Ovary (tissue), 9 donors: ENCODE data around the gene TAS2R41. TPM values are rescaled to one million over a fixed set of nuclear protein-coding genes. Genes with fewer than 3 reads are reported as not detected.

Source experiments
- DNase-seq, 5 donors: peaks; one replicate each; pipeline ENCODE4 v3.0.0-alpha.2; 2019 to 2020
- H3K27ac ChIP-seq, 2 donors: fragments of 200-600 bp; one replicate each; pipeline versions ENCODE4 v1.5.1 to v1.8.0; 2019 to 2022
- H3K27me3 ChIP-seq: fragments of 200-600 bp; one replicate; pipeline ENCODE4 v1.8.0; 2022
- H3K36me3 ChIP-seq: fragments of 200-600 bp; sonication (generic); one replicate; pipeline ENCODE4 v1.5.1; 2019
- H3K4me1 ChIP-seq: one replicate; pipeline ENCODE4 v1.8.1; 2013; ENCODE audit warnings: mild to moderate bottlenecking, moderate library complexity; ENCODE audit not compliant: insufficient read depth
- H3K4me3 ChIP-seq: fragments of 200-600 bp; sonication (generic); one replicate; pipeline ENCODE4 v1.5.1; 2017
- H3K9me3 ChIP-seq, 2 donors: fragments of 200-600 bp in 1 of 2; sonication (generic) in 1 of 2; one replicate each; pipeline versions ENCODE4 v1.5.1 to v1.8.1; 2013 to 2019; ENCODE audit warnings: mild to moderate bottlenecking in 1 of 2, moderate library complexity in 1 of 2
- EP300 ChIP-seq: sonication (generic); formaldehyde crosslinking; IDR thresholded peaks from one replicate; pipeline ENCODE4 v1.6.1; 2017; ENCODE audit warnings: antibody characterized with exemption
- POLR2A ChIP-seq: fragments of 450-650 bp; IDR thresholded peaks from one replicate; pipeline ENCODE4 v1.6.1; 2017; ENCODE audit warnings: antibody characterized with exemption, mild to moderate bottlenecking, moderate library complexity
- WGBS, 3 donors: extraction: QIAGEN DNeasy Blood & Tissue Kit in 1 of 3; methylation state at CpG; one replicate each; pipeline versions ENCODE4 v1.1.5 to v1.1.7; 2013 to 2017; 5-methylcytosine and 5-hydroxymethylcytosine counted together
- intact Hi-C, 4 donors: fragments of 100-400 bp; cut with DNase I; formaldehyde crosslinking; loops; one replicate each; pipeline versions ENCODE4 v1.11.0 to v1.15.1; 2022 to 2023
- polyA plus RNA-seq, 2 donors: library from polyadenylated mRNA; stranded (reverse); fragments of 200-250 nt in 1 of 2; fragments of 350-450 nt in 1 of 2; fragmentation: Illumina TruSeq in 1 of 2; extraction: RNeasy Lipid Tissue Mini Kit (QIAGEN cat#74804) in 1 of 2; gene quantifications; one replicate each; pipeline ENCODE4 v1.2.3, GENCODE V29; 2013 to 2014
- total RNA-seq, 7 donors: library from RNA; depleted of rRNA in 2 of 7; stranded (reverse); fragments of >200 nt in 2 of 7; fragmentation: NEBNext Ultra II Directional in 3 of 7; extraction: Animal tissue kit (Norgen Biotek cat#: 25700) in 3 of 7; gene quantifications; one replicate each; pipeline versions ENCODE4 v1.1.0 to v1.2.4, GENCODE V29; 2016 to 2023
- TF ChIP-seq, protein P1 (sequence below), 3 donors: fragments of 450-650 bp in 2 of 3; fragments of 200-600 bp in 1 of 3; IDR thresholded peaks; one replicate each; pipeline versions ENCODE4 v1.5.1 to v1.8.0; 2016 to 2022; ENCODE audit warnings: antibody characterized with exemption in 3 of 3, mild to moderate bottlenecking in 1 of 3
- donor health status: DM: no; HTN: no; CAD: no; lungs with moderate emphysema.
- donor health status: DM: no; HTN: no; CAD: no.
- donor health status: Bipolar disorder and iron deficiency.
- donor health status: DM: yes; HTN: yes; CAD: no.
- donor health status: DM: no; HTN: no; CAD: no.
- donor health status: DM: yes; HTN: yes; CAD: no.

Gene TAS2R41
- total and polyA plus RNA-seq, 9 donors: 0.50 TPM; not detected in 8

DNA sequence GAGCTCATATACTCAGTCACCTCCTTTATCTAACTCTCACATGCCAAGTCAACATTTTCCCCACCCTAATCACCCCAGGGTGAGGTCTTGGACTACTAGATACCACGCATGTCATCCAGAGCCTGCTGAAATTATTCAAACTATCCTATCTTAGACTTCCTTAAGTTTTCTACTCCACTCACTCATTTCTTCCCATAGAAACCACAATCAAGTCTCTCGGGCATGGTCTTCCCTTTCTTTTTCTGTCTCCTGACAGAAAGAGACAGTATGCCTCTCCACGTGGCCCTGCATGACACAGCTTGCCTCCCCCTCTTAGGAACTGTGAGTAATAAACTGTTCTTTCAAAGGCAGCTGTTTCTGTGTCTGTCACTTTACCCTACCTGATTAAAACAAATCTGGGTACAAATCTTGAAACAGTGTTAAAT lies 29.4 kb downstream of the TAS2R41 start:
- DNase-seq: no peak
- Histone ChIP-seq H3K27ac (no peak overlapping the region), H3K4me3 (no peak overlapping the region), H3K4me1 (no peaks in the 10 kb centered on the region), H3K36me3 (no peaks in the 10 kb centered on the region), H3K9me3 (no peaks in the 10 kb centered on the region), H3K27me3 (no peaks in the 10 kb centered on the region)
- TF ChIP-seq, protein P1, sequence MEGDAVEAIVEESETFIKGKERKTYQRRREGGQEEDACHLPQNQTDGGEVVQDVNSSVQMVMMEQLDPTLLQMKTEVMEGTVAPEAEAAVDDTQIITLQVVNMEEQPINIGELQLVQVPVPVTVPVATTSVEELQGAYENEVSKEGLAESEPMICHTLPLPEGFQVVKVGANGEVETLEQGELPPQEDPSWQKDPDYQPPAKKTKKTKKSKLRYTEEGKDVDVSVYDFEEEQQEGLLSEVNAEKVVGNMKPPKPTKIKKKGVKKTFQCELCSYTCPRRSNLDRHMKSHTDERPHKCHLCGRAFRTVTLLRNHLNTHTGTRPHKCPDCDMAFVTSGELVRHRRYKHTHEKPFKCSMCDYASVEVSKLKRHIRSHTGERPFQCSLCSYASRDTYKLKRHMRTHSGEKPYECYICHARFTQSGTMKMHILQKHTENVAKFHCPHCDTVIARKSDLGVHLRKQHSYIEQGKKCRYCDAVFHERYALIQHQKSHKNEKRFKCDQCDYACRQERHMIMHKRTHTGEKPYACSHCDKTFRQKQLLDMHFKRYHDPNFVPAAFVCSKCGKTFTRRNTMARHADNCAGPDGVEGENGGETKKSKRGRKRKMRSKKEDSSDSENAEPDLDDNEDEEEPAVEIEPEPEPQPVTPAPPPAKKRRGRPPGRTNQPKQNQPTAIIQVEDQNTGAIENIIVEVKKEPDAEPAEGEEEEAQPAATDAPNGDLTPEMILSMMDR (IDR thresholded peaks at IDR 0.05): no peak
- TF ChIP-seq POLR2A (no peak), EP300 (no peak)
- intact Hi-C loops: no loop called here
- WGBS, 3 donors: 61 to 73% (median 67%) methylated on average over 3 of the region's 3 CpGs

DNA sequence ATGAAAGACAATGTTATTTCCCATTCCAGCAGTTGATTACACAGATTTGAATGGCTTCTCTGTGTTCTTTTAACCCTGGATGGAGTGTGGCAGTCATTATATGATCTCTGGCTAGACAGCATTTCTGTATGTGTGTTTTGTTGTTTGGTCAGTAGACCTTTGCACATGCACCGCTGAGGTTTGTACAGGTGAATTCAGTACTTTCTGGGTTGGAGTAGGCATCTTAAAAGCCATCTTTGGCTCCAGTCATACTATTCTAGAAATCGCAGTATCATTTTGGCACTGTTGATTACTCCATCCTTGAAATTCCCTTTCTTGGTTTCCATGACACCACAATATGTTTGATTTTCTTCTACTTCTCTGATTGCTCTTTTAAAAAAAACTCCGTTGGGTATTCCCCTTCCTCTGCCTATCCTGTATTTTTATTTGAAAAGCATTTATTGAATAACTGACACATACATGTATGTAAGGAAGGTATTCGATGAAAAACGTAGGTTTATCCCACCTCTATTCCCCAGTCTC lies 29.9 kb downstream of the TAS2R41 start:
- DNase-seq: no peak
- TF ChIP-seq EP300 (no peak), POLR2A (no peak)
- TF ChIP-seq, protein P1 (IDR thresholded peaks at IDR 0.05): no peak
- 82 to 88% (median 82%) methylated on average over 5 of the region's 5 CpGs for WGBS, 3 donors
- no peaks in the 10 kb centered on the region for H3K36me3 ChIP-seq
- no peaks in the 10 kb centered on the region for H3K27me3 ChIP-seq
- intact Hi-C loops: no loop called here
- no peak overlapping the region for H3K27ac ChIP-seq
- H3K4me1 ChIP-seq: no peaks in the 10 kb centered on the region
- no peak overlapping the region for H3K4me3 ChIP-seq
- no peaks in the 10 kb centered on the region for H3K9me3 ChIP-seq

- Histone ChIP-seq H3K27me3 (no peaks in the 10 kb centered on the region), H3K36me3 (no peaks in the 10 kb centered on the region), H3K27ac (no peak overlapping the region), H3K4me3 (no peak overlapping the region), H3K9me3 (no peaks in the 10 kb centered on the region), H3K4me1 (no peaks in the 10 kb centered on the region)
- DNase-seq: no peak
- 58 to 85% (median 75%) methylated on average over 64 to 65 of the region's 65 CpGs for WGBS, 3 donors
- TF ChIP-seq EP300 (no peak), POLR2A (no peak)
- TF ChIP-seq, protein P1 (IDR thresholded peaks at IDR 0.05): no peak
- intact Hi-C loops: no loop called here
Measured at GRCh38 chr7:143510854-143511592, 33.4 kb downstream of the TAS2R41 start.

- Histone ChIP-seq H3K27me3 (no peaks in the 10 kb centered on the region), H3K27ac (no peak overlapping the region), H3K4me3 (no peak overlapping the region), H3K9me3 (no peaks in the 10 kb centered on the region), H3K4me1 (no peaks in the 10 kb centered on the region), H3K36me3 (no peaks in the 10 kb centered on the region)
- no peak for TF ChIP-seq POLR2A
- TF ChIP-seq, protein P1 (IDR thresholded peaks at IDR 0.05): no peak
- TF ChIP-seq EP300: no peak
- 75 to 87% (median 86%) methylated on average over 23 of the region's 23 CpGs for WGBS, 3 donors
- intact Hi-C loops: no loop called here
- no peak for DNase-seq
Measured at GRCh38 chr7:143511593-143512047, 33.9 kb downstream of the TAS2R41 start.
